LNCAP (cell line): ENCODE results near the gene POU3F3.

Source experiments
- TF ChIP-seq, protein P1 (sequence below): fragments of 450-650 bp; IDR thresholded peaks from 2 replicates; pipeline ENCODE4 v1.5.1; 2017; ENCODE audit warnings: mild to moderate bottlenecking

The POU3F3 gene

DNA sequence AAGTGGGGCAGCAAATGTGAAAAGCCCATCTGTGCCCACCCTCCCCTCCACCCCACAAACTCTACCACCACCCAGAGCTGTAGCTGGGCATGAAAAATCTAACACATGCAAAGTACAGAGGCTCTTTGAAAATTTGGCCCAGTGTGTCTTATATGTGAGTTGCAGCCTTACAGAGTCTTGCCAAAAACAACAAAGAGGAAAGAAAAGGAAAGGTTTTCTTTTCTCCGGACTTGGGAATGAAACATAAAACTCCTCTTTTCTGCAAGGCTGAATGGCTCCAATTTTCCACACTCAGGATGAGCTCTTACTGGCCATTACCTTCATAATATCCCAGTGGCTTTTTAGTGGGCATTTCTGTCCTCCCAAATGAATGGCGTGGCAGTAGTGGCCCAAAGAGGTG, 27.9 kb upstream of the POU3F3 start:
- TF ChIP-seq, protein P1, sequence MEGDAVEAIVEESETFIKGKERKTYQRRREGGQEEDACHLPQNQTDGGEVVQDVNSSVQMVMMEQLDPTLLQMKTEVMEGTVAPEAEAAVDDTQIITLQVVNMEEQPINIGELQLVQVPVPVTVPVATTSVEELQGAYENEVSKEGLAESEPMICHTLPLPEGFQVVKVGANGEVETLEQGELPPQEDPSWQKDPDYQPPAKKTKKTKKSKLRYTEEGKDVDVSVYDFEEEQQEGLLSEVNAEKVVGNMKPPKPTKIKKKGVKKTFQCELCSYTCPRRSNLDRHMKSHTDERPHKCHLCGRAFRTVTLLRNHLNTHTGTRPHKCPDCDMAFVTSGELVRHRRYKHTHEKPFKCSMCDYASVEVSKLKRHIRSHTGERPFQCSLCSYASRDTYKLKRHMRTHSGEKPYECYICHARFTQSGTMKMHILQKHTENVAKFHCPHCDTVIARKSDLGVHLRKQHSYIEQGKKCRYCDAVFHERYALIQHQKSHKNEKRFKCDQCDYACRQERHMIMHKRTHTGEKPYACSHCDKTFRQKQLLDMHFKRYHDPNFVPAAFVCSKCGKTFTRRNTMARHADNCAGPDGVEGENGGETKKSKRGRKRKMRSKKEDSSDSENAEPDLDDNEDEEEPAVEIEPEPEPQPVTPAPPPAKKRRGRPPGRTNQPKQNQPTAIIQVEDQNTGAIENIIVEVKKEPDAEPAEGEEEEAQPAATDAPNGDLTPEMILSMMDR: no peak

DNA sequence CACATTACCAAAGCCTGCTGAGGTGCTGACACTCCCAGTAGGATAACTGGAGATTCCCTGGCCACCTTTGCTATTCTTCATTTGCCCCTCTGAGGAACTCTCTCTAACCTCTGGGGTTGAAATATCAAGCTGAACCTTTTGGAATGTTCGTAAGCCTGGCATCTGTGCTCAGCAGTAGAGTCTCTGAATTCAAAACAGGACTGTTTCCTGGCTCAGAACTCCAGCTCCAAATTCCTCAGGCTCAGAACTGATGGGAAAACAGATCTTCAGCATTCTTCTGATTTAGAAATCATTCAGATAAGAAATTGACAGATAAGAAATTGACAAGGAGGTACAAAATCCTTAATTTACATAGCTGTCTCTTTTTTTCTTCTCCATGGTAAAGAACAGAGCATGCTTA, 22.2 kb upstream of the POU3F3 start:
- TF ChIP-seq, protein P1: no peak

DNA sequence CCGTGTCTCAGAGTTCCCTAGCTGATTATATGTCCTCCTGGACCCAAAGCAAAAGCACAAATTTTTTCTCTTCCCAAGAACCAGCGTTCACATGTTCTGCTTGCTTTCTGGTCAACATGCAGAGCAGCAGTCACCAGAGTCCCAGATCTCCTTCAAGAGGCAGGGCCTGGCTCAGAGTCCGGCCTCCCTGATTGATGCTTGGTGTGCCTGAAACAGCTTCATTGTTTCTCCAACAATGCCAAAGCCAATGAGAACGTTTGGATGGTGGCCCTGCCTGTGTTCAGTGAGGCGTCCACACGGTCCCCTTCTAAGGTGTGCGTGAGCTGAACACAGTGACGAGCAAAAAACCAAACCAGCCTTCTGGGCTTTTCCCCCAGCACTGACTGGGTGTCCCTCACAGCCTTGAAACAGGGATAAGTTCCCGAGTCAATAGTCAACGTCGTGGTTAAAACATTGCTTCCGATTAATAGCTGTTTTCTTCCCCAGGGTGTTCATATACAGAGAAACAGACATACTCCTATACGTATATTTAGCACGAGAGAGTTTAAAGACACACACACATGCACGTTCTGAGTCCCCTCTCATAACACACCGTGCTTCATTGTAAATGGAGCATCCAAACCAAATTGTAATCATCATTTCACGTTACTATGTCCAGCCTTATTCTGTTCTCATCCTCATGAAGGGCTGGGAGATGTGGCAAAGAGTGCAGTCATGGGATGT, 19.3 kb upstream of the POU3F3 start:
- TF ChIP-seq, protein P1: no peak

- TF ChIP-seq, protein P1: no peak
Observed at GRCh38 chr2:104836265-104836664, 17.6 kb upstream of the POU3F3 start.

DNA sequence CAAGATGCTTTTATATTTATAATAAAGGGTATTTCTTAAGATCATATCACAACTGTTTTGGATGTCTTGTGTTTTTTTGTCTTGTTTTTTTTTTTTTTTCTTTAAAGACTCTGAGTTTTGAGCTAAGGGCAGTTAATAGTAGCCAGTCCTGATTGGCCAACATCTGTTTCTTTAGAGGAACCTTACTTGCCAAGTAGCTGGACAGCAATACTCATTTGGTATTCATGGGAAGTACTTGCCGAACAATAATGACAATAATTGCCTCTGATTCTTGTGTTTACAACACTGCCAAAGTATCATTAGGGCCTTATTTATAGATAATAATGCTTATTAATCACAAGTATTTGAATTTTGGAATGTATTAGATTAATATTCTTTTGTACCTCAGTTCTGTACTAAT, 17.1 kb upstream of the POU3F3 start:
- TF ChIP-seq, protein P1: no peak

- TF ChIP-seq, protein P1: no peak
Observed at GRCh38 chr2:104840156-104840555, 13.8 kb upstream of the POU3F3 start.

DNA sequence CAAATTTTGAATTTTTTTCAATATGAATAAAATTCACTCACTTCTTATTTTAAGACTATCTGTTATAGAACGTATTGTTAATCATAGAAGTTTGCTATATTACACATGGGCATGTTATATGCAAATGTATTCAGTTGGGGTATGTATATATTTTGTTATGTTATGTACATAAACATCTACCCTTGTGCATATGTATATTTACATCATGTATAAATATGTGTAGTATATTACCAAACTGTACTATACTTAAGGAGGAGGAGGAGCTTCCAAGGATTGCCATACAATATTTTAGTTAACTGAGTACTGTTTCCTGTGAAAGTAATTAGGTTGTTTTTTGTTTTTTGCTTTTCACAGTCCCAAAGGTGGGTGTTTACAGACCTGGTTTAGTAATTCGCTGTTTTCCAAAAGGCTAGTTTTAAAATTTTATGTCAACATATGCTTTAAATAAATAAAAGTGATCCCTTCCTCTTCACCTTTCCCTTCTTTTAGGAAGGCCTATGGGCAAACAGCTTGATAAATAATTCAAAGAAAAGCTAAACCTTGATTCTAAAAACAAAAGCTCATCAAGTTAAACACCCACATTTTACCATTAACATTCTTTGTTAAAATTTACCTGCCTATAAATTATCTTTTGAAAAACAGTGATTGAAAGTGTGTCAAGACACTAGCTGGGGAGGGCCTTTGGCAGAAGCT, 12.9 kb upstream of the POU3F3 start:
- TF ChIP-seq, protein P1: no peak
